Measurements from ENCODE around the gene IL1RAPL2.
"Not testable (repeated sequence)": the region's sequence is repeated elsewhere in the genome, so short reads cannot be mapped to it uniquely, and the experiment has no call there.

IL1RAPL2 gene

DNA sequence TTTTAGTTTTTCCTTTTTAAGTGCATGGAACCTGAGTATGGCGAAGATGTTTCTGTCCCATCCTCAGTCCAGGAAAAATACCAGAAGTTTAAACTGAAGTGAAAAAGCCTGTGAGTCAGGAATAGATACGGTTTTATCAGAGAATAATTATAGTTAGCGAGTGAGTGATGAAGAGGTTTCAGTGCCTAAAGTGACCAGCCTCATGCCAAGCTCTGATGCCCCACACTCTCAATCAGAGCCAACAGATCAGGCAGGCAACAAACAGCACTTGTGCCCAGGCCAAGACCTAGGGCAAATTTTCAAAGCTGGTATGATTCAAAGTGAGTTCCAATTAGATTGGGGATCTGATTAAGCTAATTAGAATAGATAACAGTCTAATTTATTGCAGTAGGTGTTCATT, 1043.5 kb downstream of the IL1RAPL2 start:
- no peak for DNase-seq (ENCODE audit: low spot score)

DNA sequence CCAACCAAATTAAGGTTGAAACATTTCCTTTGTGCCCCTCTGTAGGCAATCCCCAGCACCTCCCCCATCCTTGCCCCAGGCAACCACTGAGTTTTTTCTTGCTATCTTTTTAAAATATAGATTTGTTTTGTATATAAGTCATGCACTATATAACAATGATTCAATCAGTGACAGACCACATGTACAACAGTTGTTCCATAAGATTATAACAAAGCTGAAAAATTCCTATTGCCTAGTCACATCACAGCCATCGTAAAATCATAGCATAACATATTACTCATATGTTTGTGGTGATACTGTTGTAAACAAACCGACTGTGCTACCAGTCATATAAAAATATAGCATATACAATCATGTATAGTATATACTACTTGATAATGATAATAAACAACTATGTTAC, 1044.4 kb downstream of the IL1RAPL2 start:
- DNase-seq (ENCODE audit: low spot score) = no peak

DNA sequence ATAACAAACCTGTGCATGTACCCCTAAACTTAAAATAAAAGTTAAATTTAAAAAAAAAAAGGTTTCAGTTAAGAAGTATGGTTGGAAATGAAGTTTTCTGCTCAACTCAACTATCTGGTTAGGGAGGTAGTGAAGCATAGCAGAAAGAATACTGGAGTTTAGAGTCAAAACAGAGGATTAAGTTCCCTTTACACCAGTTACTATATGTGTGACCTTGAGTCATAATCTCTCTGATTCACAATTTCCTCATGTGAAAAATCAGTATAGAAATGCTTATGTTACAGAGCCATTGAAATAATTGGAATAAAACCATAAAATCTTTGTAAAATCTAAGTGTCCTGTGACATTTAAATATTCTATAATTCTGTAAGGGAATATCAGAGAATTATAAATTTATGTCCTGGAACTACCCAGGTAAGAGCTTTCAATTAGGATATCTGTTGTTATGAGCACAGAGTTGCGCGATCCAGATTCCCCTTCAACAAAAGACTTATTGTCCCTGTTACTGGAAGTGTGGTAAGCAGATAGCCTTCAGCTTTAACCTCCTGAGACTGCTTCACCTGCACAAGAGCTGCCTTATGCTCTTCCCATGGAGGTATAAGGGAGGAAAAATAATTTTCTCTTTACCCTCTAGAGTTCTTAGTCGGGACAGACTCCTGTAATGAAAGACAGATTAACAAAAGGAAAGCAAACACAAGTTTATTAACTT, 1052.5 kb downstream of the IL1RAPL2 start:
- DNase-seq (ENCODE audit: low spot score) = no peak

DNA sequence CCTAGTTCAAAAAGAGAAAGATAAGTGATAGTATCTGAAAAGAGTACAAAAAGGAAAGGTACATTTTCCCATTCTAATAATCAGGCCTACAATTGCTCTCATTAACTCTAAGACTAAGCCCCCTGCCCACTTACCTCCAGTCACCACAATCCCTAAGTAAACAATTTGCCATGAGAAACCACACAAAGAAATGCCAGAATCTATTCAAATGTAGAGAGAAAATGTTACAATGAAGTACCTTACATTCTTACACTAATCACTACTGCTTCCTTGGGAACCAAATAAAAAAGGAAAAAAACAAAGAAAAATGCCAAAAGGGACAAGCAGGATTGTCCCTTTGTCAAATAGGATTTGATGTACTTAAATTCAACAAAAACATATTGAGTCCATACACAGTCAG, 1068.2 kb downstream of the IL1RAPL2 start:
- no peak for DNase-seq (ENCODE audit: low spot score)

DNA sequence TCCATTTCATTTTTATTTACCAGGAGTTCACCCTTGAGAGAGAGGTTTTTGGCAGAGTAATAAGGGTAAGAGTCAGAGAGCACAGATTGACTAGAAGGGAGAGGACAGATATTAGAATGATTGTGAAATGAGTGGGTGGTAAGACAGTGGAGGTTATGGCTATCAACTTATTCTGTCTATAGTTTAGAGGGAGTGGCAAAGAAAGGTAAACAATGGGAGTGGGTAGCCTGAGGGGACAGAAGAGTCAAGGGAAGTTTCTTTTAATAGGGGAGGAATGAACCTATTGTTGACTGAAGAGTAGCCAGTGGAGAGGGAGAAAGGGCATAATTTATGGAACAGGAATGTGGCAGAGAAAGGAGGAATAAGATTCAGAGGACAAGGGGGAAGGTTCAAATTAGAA, 1069.8 kb downstream of the IL1RAPL2 start:
- no peak for DNase-seq (ENCODE audit: low spot score)

DNA sequence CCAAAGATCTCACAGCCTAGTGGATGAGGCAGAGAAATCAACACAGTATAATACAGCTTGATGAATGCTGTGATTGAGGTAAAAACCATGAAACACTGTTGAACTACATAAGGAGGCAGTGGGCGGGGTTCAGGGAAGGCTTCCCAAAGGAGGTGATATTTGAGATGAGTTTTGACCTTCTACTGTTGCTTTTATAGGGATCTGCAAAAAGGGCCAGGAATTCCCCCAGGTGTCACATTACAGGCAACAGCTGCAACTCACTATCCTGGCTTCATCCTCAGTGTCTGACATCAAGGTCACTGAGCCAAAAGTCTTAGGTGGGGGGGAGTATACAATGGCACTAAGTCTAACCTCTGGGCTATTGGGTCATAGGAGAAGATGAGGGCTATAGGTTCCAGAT, 1070.7 kb downstream of the IL1RAPL2 start:
- no peak for DNase-seq (ENCODE audit: low spot score)

DNA sequence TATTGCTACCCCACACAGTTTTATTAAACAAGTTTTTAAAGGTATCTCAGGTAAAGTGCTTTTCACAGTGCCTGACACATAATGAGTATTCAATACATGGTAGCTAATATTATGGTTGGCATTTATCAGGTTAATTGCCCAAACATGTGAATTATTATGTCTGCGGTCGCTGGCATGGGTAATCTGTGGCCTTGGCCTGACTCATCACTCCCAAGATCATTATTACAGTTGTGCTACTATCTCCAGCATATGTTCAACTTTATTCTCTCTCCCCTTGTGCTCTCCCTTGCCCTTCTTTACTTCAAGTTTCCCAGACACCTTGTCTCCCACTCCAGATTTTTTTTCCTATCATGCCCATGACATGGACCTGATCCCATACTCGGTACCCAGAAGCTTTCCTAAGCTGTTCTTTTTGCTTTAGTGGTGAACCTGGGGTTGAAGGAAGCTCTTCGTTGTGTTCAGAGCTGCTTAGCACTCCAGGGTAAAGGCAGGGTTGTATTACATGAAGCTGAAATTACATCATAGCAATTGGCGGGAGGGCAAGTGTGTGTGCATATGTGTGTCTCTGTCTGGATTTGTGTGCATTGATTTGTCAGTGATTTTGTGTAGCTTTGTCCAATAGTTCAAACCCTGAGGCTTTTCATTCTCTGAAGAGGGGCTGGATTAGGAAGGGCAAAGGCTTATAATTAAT, 1079.8 kb downstream of the IL1RAPL2 start:
- DNase-seq (ENCODE audit: low spot score) = no peak

DNA sequence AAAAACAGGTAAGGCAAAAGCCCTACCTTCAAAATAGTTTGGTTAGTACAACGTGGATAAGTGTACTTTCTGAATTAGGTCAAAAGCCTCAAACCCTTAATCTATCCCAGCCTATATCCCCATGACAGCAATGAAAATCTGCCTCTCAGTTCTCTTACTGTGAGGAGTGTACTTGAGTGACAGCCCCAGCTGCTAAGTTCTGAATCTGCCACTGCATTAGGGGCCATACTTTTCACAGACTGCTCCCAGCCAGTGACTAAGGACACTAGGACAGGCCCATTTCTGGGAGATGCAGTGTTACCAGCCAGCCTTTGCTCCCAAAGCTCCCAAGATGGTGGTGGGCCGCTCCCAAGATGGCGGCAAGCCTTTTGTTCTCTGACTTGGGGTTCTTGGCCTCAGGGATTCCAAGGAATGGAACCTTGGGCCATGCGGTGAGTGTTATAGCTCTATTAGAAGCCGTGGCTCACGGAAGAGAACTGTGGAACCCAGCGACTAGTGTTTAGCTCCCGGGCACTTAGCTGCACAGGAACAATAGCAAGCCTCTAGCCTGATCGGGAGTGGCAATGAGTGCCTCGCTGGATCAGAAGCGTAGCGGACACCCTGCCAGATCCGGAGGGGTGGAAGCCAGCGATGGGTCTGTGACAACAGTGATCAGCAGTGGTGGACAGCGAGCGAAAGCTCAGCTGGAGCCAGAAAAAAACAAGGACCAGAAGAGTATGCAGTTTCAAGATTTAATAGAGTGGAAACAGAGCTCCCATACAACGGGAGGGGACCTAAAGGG, 1080.8 kb downstream of the IL1RAPL2 start:
- no peak for DNase-seq (ENCODE audit: low spot score)

DNA sequence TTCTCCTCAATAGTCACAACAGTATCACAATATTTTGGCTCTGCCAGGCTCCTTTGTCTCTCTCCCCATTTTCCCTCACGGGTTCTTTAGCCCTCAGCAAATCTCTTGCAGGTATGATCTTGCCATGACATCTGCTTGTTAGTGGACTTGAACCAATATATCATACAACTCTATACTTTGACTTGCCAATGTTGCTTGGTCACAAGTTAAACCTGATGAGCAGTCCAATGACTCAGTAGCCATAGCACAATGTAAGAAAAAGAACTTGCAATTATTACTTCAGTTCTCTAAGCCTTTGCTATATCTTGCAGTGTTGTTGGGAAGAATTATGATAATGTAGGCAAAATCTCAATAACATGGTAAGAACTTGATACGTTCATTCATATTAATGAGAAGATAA, 1081.8 kb downstream of the IL1RAPL2 start:
- DNase-seq (ENCODE audit: low spot score) = no peak

DNA sequence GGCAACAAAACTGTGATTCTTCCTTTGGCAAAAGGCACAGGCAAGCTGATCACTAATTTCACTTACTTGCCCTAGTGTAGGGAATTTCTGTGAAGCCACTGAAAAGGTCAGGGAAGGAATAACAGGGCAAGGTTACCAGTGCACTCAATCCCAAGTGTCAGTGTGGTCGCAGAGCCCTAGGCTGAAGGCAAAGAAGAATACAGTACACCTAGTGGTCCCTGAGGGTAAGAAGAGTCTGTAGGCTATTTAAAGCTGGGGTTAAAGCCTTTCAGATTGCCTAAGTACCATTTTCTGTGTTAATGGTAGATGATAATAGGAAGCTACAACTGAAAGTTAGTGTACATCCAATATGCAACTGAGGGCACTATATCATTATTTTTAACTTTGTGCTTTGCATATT, 1082.7 kb downstream of the IL1RAPL2 start:
- DNase-seq (ENCODE audit: low spot score) = no peak

DNA sequence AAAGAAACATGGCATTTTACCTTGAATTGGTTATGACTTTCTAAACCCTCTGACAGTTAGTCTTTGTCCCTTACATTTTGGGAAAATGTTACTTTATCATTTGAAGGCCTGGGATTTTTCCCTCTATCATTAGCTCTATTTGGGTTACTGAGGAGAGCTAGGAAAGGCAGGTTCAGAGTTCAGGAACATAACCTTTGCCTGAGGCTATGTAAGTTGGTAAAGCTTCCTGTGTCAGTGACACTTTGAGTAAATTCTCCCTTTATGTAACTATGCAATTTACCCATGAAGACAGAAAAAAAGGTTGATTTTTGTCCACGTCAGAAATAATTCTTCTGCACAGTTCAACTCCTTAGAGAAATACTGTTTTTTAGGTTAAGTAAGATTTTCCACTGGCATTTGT, 1084.6 kb downstream of the IL1RAPL2 start:
- no peak for DNase-seq (ENCODE audit: low spot score)

DNA sequence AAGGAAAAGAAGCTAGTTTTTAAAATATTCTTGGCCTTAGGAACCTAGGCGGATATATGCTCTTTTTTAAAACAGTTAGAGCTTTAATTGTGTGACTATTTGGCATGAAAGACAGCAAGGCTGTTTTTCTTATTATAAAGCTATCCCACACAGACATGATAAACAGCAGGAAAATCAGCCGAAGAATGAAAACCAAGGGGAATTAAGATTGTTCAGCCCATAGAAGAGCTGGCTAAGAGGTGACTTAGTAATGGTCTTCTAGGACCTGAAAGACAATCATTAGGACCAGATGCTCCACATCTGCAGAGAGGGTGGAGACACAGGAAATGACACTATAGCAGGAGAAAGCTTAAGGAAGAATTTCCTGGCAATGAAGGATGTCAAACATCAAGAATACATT, 1085.0 kb downstream of the IL1RAPL2 start:
- DNase-seq (ENCODE audit: low spot score) = no peak

DNA sequence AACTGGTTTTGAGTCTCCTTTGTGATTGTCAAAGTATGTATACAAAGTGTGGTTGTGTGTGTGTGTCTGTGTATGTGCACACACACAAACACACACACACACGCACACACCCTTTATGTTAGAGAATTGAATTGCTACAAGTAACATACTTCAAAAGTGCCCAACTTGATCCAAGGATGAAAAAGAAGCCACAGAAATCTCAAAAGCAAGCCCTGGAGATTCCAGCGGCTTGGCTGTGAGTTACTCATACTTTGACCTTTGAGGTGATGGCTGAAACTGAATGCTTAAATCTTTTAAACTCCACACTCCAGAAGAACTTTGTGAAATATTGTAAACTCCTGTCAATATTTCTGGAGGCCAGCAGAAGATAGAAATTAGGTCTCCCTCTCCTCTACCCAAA, 1087.9 kb downstream of the IL1RAPL2 start:
- no peak for DNase-seq (ENCODE audit: low spot score)

DNA sequence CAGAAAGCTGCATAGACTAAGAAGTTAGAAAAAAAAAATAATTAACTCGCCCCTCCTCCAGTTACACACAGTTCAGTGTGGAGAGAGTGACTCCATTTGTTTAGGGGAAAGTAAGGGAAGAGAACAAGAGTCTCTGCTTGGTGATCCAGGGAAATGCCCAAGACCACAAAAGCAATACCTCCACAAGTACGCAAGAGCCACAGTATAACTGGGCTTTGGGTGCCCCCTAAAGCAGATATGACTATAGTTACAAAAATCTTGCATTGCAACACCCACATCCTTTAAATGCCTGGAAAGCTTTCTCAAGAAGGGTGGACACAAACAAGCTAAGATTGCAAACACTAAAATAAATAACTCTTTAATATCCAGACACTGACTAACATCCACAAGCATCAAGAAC, 1092.1 kb downstream of the IL1RAPL2 start:
- DNase-seq (ENCODE audit: low spot score) = no peak

DNA sequence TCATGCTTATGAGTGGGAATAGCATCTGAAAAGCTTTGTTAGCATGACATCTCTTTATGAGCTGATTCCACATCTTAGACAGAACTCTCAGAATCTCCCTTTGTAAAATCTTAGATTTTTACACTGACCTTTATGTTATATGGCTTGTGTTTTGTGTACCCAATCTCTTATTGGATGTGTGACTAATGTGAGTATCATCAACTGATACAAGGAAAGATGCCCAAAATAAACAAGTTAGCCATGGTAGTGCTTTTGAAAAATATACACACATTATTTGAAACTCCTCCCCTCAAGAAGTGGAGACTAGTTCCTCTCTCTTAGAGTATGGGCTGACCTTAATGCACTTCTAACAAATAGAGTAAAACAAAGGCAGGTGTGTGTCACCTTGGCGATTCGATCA, 1096.2 kb downstream of the IL1RAPL2 start:
- DNase-seq (ENCODE audit: low spot score) = no peak

DNA sequence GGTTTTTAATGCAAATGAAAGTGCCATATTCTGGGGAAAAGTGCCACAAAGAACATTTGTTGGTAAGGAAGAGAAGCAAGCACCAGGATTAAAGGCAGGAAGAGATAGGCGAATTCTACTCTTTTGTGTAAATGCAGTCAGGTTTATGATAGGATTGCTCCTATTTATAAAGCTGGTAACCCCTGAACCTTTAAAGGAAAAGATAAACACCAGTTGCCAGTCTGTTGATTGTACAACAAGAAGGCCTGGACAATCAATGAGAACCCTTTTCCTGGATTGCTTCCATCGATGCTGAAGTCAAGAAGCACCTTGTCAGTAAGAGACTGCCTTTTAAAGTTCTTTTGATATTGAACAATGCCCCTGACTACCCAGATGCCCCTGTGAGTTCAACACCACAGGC, 1098.2 kb downstream of the IL1RAPL2 start:
- DNase-seq (ENCODE audit: low spot score) = no peak

DNA sequence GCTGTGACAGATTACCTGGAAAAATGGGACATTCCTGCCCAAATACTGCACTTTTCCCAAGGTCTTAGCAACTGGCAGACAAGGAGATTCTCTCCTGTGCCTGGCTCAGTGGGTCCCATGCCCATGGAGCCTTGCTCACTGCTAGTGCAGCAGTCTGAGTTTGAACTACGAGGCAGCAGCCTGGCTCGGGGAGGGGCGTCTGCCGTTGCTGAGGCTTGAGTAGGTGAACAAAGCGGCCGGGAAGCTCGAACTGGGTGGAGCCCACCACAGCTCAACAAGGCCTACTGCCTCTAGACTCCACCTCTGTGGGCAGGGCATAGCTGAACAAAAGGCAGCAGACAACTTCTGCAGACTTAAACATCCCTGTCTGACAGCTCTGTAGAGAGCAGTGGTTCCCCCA, 1118.3 kb downstream of the IL1RAPL2 start:
- DNase-seq (ENCODE audit: low spot score) = not testable (repeated sequence)

DNA sequence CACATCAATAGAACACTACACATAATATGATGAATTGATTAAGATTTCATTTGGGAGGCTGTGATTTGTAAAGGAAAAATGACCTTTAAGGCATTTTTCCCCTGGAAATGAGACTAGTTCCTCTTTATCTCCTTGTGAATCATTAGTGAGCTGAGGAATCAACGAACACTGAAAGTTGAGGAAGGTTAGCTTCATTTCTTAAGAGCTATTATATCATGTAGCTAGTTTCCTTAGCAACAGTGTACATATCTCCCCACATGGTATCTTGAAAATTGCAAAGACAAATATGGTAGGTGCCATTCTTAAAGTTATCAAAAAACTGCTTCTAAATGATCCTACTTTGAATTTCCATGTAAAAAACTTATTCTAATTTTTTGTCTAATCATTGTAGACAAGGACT, 1128.8 kb downstream of the IL1RAPL2 start:
- DNase-seq (ENCODE audit: low spot score) = no peak

DNA sequence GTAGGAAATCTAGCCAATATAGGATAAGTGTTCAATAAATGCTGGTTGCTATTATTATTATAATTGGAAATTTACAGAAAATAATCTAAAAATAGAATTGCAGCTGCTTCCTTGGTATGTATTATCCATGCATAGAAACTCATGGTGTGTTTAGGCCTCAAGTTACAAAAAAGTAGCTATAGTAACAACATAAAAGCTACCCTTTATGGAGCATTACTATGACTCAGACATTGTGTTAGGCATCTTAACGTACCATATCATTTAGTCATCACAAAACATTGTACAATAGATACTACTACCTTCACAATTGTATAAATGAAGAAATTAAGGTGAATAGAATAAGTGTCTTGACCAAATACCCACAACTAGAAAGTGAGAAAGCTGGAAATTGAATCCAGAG, 1129.5 kb downstream of the IL1RAPL2 start:
- DNase-seq (ENCODE audit: low spot score) = no peak

DNA sequence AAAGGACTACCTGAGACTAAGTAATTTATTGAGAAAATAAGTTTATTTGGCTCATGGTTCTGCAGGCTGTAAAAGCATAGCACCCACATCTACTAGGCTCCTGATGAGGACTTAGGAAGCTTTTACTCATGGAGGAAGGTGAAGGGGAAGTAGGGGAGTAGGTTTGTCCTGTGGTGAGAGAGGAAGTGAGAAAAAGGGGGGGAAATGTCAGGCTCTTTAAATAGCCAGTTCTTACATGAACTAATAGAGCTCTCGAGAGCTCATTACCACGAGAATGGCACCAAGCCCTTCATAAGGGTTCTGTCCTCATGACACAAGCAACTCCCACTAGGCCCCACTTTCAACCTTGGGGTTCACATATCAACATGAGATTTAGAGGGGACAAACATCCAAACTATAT, 1130.9 kb downstream of the IL1RAPL2 start:
- DNase-seq (ENCODE audit: low spot score) = no peak

DNA sequence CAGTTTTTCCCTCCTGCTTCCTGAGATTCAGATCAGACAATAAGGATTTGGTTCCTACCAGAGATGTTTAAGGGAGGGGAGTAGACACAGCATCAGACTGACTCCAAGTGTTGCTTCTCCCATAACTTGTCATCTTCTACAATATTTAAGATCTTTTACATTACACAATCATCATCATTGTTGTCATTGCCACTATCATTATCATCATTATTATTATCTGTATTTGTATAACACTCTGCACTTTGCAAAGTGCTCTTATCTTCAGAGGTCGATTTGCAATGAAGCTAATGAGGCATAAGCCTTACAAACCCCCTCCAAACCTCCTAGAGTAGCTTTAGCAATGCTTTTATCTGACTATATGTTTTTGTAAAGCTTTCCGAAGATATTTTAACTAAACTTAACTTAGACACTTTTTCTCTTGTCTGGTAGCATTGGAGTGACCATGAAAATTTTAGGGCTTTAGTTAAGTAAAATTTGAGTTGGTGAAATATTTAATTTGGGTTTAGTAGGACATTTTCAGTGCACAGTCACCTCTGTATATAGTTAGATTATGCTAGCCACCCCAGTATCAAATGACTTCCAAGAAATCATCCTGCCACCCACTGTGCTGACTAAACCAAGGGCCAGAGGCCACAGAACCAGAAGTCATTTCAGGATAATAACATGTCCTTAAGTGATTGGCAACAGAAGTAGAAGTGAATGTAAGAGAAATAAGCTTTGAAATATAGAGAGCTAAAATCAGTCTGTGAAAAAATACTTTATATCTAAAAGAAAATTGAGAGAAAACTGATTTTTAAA, 1132.2 kb downstream of the IL1RAPL2 start:
- DNase-seq (ENCODE audit: low spot score) = no peak

DNA sequence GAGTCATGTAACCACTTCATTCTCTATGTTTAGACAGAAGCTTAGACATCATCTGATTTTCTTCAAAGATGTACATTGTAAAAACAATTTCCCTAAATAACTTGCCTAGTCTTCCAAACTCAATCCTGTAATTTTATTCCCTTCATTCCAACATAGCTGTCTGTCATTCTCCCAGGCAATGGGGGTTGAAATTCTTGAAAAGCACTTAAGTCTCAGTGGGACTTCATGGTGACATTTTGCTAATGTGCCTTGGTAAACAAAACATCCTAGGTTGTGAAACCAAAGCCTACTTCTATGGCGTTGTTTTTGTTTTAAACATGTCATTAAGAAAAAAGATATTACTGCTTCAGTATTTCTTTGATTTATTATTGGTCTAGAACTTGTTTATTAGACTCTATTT, 1134.3 kb downstream of the IL1RAPL2 start:
- no peak for DNase-seq (ENCODE audit: low spot score)

Data from globus pallidus (tissue), 1 donor.